ENCODE data around the gene LILRB3. TPM values are rescaled to one million over a fixed set of nuclear protein-coding genes. Genes with fewer than 3 reads are reported as not detected.
"Not testable (repeated sequence)": the region's sequence is repeated elsewhere in the genome, so short reads cannot be mapped to it uniquely, and the experiment has no call there.

The LILRB3 gene
- total RNA-seq, 1 donor from 2014 or later: not detected

DNA sequence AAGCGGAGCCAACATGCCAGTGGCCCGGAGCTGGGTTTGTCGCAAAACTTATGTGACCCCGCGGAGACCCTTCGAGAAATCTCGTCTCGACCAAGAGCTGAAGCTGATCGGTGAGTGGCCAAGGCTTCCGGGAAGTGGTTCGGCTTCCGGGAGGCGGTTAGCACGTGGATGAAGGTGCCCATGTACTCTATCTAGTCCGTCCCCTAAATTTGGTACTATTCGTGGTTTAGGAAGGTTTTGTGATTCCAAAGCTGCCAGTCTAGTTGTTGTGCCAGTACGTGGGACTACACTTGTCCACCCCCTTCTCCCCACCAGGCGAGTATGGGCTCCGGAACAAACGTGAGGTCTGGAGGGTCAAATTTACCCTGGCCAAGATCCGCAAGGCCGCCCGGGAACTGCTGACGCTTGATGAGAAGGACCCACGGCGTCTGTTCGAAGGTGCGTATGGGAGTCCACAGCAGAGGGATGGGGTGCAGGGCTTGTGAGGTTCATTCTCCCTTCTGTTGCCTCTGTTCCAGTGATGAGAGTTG lies 21.6 kb downstream of the LILRB3 start:
- TF ChIP-seq, protein P1, sequence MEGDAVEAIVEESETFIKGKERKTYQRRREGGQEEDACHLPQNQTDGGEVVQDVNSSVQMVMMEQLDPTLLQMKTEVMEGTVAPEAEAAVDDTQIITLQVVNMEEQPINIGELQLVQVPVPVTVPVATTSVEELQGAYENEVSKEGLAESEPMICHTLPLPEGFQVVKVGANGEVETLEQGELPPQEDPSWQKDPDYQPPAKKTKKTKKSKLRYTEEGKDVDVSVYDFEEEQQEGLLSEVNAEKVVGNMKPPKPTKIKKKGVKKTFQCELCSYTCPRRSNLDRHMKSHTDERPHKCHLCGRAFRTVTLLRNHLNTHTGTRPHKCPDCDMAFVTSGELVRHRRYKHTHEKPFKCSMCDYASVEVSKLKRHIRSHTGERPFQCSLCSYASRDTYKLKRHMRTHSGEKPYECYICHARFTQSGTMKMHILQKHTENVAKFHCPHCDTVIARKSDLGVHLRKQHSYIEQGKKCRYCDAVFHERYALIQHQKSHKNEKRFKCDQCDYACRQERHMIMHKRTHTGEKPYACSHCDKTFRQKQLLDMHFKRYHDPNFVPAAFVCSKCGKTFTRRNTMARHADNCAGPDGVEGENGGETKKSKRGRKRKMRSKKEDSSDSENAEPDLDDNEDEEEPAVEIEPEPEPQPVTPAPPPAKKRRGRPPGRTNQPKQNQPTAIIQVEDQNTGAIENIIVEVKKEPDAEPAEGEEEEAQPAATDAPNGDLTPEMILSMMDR (conservative IDR thresholded peaks at IDR 0.05): no peak

GRCh38 chr19:54199401-54199800 lies 23.4 kb downstream of the LILRB3 start:
- Mint-ChIP-seq H3K4me3 (peak overlapping the region; percentile 81), H3K27me3 (ENCODE audit: low read depth) (peaks cover 5% of the 10 kb centered on the region), H3K9me3 (no peaks in the 10 kb centered on the region), H3K36me3 (ENCODE audit: low read depth) (peaks cover 31% of the 10 kb centered on the region), H3K4me1 (peaks cover 41% of the 10 kb centered on the region), H3K27ac (ENCODE audit: unreplicated experiment) (peak overlapping the region; percentile 9)
- DNase-seq (ENCODE audit: low read depth, low spot score): no peak
- TF ChIP-seq, protein P1 (conservative IDR thresholded peaks at IDR 0.05): no peak

More for the DNA sequence above, 21.6 kb downstream of the LILRB3 start:
- H3K27ac Mint-ChIP-seq (ENCODE audit: unreplicated experiment): peak overlapping the region; percentile 100
- peaks cover 54% of the 10 kb centered on the region for H3K4me1 Mint-ChIP-seq
- no peak for DNase-seq (ENCODE audit: low read depth, low spot score)
- peaks cover 5% of the 10 kb centered on the region for H3K27me3 Mint-ChIP-seq (ENCODE audit: low read depth)
- H3K36me3 Mint-ChIP-seq (ENCODE audit: low read depth): peaks cover 36% of the 10 kb centered on the region
- no peaks in the 10 kb centered on the region for H3K9me3 Mint-ChIP-seq
- peak overlapping the region; percentile 99 for H3K4me3 Mint-ChIP-seq

- Mint-ChIP-seq H3K36me3 (ENCODE audit: low read depth) (peaks cover 17% of the 10 kb centered on the region), H3K4me3 (peak overlapping the region; percentile 59), H3K4me1 (peaks cover 31% of the 10 kb centered on the region), H3K9me3 (no peaks in the 10 kb centered on the region), H3K27me3 (ENCODE audit: low read depth) (peaks cover 5% of the 10 kb centered on the region), H3K27ac (ENCODE audit: unreplicated experiment) (no peak overlapping the region)
- TF ChIP-seq, protein P1 (conservative IDR thresholded peaks at IDR 0.05): no peak
- no peak for DNase-seq (ENCODE audit: low read depth, low spot score)
These were observed 25.7 kb downstream of the LILRB3 start for GRCh38 chr19:54197121-54197520.

GRCh38 chr19:54196536-54196935 lies 26.3 kb downstream of the LILRB3 start:
- Mint-ChIP-seq H3K4me1 (peaks cover 31% of the 10 kb centered on the region), H3K9me3 (no peaks in the 10 kb centered on the region), H3K27ac (ENCODE audit: unreplicated experiment) (no peak overlapping the region), H3K36me3 (ENCODE audit: low read depth) (peaks cover 13% of the 10 kb centered on the region), H3K27me3 (ENCODE audit: low read depth) (peaks cover 5% of the 10 kb centered on the region), H3K4me3 (peak overlapping the region; percentile 49)
- no peak for DNase-seq (ENCODE audit: low read depth, low spot score)
- TF ChIP-seq, protein P1 (conservative IDR thresholded peaks at IDR 0.05): no peak

GRCh38 chr19:54194463-54194862 lies 28.3 kb downstream of the LILRB3 start:
- DNase-seq (ENCODE audit: low read depth, low spot score); H3K9me3 Mint-ChIP-seq; H3K36me3 Mint-ChIP-seq (ENCODE audit: low read depth); H3K27me3 Mint-ChIP-seq (ENCODE audit: low read depth); H3K27ac Mint-ChIP-seq (ENCODE audit: unreplicated experiment): not testable (repeated sequence)
- peaks cover 30% of the 10 kb centered on the region for H3K4me1 Mint-ChIP-seq
- H3K4me3 Mint-ChIP-seq: peak overlapping the region; percentile 71

GRCh38 chr19:54193011-54193410 lies 29.8 kb downstream of the LILRB3 start:
- Mint-ChIP-seq H3K9me3 (no peaks in the 10 kb centered on the region), H3K27ac (ENCODE audit: unreplicated experiment) (no peak overlapping the region), H3K4me1 (peaks cover 29% of the 10 kb centered on the region), H3K27me3 (ENCODE audit: low read depth) (no peaks in the 10 kb centered on the region), H3K4me3 (peak overlapping the region; percentile 76), H3K36me3 (ENCODE audit: low read depth) (peaks cover 7% of the 10 kb centered on the region)
- TF ChIP-seq, protein P1 (conservative IDR thresholded peaks at IDR 0.05): no peak
- no peak for DNase-seq (ENCODE audit: low read depth, low spot score)

Data from neural crest cell (in vitro differentiated cells).